ENCODE measurements around the gene EPB41L2.

- no peak for TF ChIP-seq POLR2A (IDR thresholded peaks at IDR 0.05)
- no peak for TF ChIP-seq CTCF (IDR thresholded peaks at IDR 0.05)
- TF ChIP-seq POLR2AphosphoS5 (IDR thresholded peaks at IDR 0.05), result no peak
Measured at GRCh38 chr6:131002661-131002980, 60.4 kb downstream of the EPB41L2 start.
